Omental fat pad (tissue), 4 donors: ENCODE results near the gene CLDND1. TPM values are rescaled to one million over a fixed set of nuclear protein-coding genes. Genes with fewer than 3 reads are reported as not detected.

Source experiments
- ATAC-seq: fragments of 150-250 bp; one replicate; pipeline ENCODE4 v1.9.1; 2016; ENCODE audit warnings: mild to moderate bottlenecking, moderate library complexity; ENCODE audit not compliant: low FRiP score
- DNase-seq: peaks from one replicate; pipeline ENCODE4 v3.0.0-alpha.2; 2019; ENCODE audit warnings: low spot score
- total RNA-seq, 4 donors: library from RNA; depleted of rRNA; stranded (reverse); fragments of >200 nt; gene quantifications; one replicate each; pipeline ENCODE4 v1.1.0, GENCODE V29; 2016
- TF ChIP-seq, protein P1 (sequence below), 3 donors: fragments of 450-650 bp; IDR thresholded peaks; one replicate each; pipeline ENCODE4 v1.5.1; 2016 to 2017; ENCODE audit warnings: antibody characterized with exemption in 3 of 3, mild to moderate bottlenecking in 3 of 3, moderate library complexity in 2 of 3

Gene CLDND1
- total RNA-seq, 4 donors from 2014 or later = 116 to 155 (median 139) TPM

DNA sequence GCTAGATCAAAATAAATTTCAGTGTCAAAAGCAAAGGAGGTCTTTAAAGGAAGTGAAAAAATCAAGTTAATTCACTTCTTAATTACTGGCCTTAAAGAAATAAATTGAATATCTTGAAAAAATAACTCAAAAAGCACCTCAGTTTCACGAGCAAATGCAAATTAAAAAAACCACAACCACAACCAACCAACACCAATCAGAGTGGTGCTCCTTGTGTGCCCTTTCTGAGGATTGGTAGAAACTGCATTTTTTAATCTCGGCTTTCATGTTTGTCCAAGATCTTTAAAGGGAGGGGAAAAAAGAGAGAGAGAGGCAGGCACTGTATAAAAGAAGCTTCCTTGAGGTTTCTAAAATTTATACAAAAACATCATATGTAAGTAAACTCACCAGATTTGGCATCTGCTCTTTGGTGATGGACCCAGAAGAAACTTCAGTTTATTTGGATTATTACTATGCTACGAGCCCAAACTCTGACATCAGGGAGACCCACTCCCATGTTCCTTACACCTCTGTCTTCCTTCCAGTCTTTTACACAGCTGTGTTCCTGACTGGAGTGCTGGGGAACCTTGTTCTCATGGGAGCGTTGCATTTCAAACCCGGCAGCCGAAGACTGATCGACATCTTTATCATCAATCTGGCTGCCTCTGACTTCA is 9.0 kb upstream of the CLDND1 start, which contains the start of gene GPR15:
GPR15 (plus strand) TSS at position 357 of the 653 bp plus-strand sequence; CDS start at position 413, 56 bp downstream.
- no peak for ATAC-seq
- no peak for DNase-seq
- TF ChIP-seq, protein P1, sequence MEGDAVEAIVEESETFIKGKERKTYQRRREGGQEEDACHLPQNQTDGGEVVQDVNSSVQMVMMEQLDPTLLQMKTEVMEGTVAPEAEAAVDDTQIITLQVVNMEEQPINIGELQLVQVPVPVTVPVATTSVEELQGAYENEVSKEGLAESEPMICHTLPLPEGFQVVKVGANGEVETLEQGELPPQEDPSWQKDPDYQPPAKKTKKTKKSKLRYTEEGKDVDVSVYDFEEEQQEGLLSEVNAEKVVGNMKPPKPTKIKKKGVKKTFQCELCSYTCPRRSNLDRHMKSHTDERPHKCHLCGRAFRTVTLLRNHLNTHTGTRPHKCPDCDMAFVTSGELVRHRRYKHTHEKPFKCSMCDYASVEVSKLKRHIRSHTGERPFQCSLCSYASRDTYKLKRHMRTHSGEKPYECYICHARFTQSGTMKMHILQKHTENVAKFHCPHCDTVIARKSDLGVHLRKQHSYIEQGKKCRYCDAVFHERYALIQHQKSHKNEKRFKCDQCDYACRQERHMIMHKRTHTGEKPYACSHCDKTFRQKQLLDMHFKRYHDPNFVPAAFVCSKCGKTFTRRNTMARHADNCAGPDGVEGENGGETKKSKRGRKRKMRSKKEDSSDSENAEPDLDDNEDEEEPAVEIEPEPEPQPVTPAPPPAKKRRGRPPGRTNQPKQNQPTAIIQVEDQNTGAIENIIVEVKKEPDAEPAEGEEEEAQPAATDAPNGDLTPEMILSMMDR (IDR thresholded peaks at IDR 0.05) = no peak

DNA sequence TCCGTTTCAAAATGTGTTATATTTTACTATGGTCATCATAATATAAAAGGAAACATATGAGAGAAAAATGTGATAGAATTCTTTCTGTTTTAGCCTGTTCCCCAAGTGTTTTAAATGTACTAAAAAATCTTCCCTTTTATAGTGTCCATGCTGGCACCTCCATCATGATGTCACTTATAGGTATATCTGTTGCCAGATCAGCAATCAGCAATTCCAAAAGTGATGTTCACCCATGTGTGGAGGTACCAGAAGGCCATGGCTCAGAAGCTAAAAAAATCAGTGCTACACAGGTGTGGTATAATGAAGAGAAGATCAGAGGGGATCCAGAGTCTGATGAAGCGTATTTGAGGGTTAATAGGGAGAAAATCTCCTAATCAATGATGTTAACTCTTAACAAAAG is 8.0 kb upstream of the CLDND1 start:
- TF ChIP-seq, protein P1 (IDR thresholded peaks at IDR 0.05) = no peak
- no peak for DNase-seq
- ATAC-seq = no peak

DNA sequence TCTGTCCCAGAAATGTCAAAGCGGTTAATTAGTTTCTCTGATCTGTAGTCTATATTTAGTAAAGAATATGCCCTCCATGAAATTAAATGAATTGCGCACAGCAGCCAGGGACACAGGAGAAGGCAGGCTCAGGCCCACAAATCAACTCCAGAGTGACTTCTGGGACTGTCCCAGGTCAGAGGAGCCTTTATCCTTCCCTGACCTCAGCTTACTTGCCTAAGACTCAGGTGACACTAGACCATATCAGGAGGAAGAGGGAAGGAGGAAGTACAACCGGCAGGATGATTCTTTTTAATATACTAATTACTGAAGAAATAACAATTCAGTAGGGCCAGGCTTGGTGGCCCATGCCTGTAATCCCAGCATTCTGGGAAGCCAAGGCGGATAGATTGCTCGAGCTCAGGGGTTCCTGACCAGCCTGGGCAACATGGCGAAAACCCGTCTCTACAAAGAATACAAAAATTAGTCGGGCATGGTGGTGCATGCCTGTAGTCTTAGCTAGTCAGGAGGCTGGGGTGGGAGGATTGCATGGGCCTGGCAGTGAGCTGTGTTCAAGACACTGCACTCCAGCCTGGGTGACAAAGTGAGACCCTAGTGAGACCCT is 7.3 kb upstream of the CLDND1 start:
- DNase-seq (no peak), ATAC-seq (no peak)
- TF ChIP-seq, protein P1 (IDR thresholded peaks at IDR 0.05) = no peak

DNA sequence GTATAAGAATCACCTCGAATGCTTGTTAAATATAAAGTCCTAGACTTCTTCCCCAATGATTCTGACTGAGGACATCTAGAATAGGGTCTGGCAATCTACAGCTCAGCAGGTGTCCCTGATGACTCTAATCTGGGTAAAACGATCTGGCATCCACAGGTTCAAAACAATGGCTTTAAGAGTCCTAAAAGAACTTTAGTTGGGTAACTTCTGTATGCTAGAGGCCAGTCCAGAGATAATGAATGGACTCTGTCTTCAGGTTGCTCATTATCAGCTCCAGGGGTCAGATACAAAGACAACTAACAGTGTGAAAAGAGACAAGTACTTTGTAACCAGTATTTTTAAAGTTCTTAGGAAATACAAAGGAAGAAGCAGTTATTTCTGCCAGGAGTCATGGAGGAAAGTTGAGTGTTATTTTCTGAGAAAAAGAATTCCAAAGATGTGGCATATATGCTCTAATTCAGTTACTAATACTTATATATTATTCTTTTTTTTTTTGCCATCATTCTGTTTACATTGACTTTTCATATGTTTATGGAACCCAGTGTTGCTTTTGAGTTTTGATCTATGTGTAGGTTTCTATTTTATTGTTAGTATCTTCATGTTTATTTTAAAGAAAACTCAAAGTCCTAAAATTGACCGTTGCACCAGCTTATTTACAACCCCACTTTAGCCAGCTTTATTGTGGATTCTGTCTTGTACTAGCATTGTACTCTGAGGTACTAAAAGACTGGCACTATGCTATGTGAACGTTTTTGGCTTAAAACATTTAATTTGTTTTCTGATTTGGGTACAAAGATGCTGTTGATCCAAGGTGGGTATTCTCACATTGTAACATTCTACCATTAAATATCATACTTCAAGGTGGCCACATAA is 6.0 kb upstream of the CLDND1 start:
- TF ChIP-seq, protein P1 (IDR thresholded peaks at IDR 0.05) = no peak
- no peak for DNase-seq
- ATAC-seq = no peak

DNA sequence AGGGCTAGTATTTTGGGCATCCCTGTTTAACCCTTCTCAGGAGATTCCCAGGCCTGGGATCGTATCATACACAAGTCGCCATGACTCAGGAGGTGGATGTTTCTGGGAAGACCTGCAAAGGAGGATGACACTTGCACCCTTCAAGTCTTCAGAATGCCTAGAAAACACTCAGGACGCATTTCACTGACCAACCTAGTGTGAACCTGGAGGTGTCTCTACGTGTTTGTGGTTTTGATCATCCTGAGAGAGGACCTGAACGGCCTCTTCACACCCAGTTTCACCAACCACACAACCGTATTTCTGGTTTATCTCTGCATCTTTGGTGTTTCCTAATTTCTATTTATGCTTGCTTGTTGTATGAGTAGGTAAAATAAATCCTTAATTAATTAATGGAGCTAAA is 2.8 kb upstream of the CLDND1 start:
- ATAC-seq (no peak), DNase-seq (no peak)
- TF ChIP-seq, protein P1 (IDR thresholded peaks at IDR 0.05) = no peak

DNA sequence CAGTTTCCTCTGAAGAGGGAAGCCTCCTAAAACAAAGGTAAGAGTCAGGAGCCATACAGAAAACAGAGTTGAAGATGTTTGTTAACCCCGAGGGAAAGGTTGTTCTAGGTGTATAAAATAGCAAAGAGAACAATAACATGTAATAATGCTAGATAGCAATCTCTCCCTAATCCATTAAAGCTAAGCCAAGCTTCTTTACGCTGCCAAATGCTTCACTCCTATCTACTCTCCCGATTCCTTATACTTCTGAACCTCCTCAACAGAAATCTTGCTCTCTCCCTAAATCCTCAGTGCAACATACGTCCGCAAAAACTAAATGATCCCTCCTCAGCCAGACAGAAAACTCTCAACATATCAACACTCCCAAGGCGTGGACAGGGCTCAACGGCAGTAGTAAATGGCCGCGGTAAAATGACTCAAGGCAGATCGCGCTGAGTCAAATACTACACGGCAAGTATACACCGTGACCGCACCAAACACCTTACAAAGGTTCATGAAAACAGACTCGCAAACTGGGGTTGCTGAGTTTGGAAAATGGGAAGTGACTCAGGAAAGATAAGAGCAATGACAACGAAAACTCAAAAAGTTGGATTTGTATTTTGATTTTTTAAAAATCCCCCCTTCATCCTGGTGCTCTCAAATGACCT is 682 bp downstream of the CLDND1 start:
- ATAC-seq = peak; percentile 85
- DNase-seq = peak; percentile 38
- TF ChIP-seq, protein P1 (IDR thresholded peaks at IDR 0.05) = no peak
